Bone marrow (tissue), 2 donors: ENCODE measurements around the gene PFKFB2.

Experiments used
- DNase-seq, 2 donors: peaks; one replicate each; lab custom pipeline; 2025; lab: John Stamatoyannopoulos, UW

The PFKFB2 gene

DNA sequence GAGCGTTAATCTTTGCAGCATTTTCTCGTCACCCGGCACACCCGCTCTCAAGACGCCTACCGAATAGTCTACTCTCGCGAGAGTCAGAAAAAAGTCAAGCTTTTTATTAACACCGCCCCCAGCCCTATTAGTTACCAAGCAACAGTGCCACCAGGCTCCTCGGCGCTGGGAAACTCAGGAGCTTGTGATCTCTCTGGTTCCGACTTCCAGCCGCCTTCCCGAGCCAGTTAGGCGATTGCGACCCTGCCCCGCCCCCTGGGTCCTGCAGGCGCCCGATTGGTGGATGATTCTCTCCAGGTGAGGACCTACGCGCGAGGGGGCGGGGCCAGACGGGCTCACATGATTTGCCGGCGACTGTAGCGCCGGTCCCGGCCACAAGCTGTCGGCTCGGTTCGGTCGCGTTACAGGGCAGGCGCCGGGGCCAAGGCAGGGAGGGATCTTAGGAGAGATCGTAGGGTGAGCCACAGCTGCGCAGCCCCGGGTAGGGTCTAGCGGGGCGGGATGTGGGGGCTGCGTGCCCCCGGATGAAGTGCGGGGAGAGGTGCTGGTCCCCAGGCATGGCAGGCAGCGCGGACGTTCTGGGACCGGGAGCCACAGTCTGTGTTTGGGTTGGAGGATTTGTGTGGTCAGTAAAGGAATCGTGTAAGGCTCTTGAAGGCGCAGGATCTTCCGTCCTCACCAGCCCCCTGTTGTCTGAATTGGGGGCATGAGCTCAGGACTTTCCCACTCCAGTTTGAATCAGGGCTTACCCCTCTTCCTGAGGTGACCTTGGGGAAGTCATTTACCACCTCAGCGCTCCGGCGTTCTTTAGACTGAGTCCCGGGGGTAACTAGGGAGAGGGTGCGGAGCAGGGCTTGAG, at the start of gene PFKFB2:
Gene PFKFB2 (plus strand): TSS at position 365 of the 859 bp plus-strand sequence. CDS start 1,443 bp downstream, outside the sequence.
- peak; percentile 44 to 71 for DNase-seq

DNA sequence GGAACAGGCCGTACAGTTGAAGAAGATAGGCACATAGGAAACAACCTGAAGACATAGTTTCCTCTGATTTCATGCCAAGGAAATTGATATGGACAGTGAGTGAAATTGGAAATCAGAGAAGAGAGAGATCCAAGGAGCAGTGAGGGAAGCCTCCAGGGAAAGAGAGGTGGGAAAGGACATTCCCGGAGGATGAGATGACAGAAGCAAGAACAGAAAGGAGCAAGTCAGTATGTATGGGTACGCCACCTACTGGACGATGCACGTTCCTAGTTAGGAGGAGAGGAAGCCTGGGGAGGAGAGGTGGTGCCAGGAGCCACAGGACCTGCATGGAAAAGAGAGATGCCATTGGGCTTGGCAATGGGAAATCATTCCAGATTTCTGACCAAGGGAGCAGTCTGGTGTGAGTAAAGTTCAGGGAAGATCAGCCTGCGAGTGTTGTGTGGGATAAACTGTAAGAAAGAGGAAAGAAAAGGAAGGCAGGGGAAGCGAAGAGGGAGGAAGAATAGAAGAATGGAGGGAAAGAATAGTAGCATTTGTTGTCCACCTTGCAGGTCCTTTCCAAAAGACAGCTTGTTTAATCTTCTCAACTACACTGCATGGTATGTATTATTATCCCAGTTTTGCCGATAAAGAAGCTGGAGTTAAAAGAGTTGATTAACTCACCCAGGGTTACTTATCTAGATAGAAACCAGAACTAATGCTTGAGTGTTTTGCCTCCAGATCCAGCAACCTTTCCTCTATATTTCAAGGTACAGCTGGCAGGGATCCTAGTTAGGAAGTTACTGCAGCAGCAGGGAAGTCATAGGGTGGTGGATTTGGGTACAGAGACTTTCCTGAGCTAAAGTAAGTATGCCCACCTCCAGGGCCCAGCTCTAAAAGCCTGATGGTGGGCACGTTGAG, 47.9 kb upstream of the PFKFB2 start:
- DNase-seq: peak in 1 of 2 donors; percentile 8

DNA sequence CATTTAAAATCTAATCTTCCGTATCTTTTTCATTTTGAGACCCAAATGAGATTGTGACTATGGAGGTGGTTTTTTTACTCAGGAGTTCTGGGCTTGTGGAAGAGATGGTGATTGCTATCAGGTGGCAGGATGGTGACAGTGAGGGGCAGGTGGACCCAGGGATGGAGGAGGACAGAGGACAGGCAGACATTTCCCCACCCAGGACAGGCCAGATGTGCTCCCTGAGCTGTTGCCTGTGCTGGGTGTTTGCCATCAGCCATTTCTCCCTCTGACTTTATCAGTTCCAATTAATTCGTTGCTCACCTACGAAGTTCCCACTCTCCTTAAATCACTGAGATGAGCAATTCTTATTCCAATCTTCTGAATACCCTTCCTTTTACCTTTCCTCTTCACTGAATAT, 47.0 kb upstream of the PFKFB2 start:
- DNase-seq: no peak

DNA sequence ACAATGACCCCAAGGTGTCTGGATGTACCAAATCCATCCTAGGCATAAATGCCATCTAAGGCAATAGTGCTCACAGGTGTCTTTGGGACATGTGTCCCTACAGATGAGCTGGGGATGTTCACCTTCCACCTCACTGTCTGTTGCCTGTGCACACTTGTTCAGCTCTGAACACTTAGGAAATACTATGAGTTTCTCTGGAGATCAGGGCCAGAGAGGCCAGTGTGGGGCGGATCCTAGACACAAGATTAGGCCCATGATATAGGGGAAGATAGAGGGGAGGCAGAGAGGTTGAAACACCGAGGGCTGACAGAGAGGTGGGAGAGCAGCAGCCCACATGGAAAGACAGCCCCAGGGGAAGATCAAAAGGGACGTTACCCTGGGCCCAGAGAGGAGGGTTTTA, 46.2 kb upstream of the PFKFB2 start:
- DNase-seq: no peak

DNA sequence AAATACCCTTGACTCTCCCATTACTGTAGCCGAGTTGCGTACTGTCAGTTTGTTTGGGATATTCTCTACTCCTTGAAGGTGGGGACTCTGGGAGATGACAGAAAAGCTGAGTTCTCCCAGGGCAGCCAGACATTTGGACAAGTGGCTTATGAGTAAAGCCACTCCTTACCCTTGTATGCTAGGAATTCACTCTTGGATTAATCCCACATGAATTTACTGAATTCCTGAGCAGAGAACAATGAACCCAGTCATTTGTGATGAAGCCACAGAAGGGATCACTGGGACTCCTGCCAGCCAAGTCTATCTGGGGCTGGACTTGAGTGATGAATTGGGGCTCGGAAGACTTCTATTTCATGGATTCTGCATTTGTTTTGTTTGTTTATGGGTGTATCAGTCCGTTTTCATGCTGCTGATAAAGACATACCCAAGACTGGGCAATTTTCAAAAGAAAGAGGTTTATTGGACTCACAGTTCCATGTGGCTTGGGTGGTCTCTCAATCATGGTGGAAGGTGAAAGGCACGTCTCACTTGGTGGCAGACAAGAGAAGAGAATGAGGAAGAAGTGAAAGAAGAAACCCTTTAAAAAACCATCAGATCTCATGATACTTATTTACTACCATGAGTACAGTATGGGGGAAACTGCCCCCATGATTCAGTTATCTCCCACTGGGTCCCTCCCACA, 45.6 kb upstream of the PFKFB2 start:
- no peak for DNase-seq

DNA sequence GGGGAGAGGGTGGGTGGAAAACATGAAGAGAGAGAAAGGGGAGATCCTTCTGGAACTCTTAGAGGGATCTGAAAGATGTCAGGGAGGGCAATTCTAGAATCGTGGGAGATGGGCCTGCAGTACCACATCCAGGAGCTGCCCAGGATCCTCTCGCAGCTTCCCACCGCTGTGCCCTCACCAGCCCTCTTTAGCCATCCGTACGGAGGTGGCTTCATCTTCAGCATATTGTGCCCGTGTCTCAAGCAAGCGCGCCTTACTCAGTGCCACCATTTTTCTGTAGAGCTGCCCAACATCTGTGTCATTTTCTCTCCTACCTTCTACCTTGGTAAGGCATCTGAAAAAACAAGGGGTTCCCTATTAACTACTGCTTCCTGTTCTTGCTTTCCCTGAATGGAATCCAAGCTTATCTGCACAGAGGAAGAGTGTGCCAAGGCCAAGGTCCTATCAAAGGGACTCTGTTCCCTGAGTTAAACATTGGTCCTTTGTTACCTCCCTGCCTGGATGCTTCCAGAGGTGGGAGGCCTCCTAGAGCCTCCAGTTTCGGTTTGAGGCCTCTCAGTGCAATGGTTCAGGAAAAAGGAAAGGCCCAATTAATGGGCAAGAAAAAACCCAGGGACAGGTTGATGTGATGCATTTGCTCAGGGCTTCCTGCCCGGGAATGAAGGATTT, 43.8 kb upstream of the PFKFB2 start:
- DNase-seq: no peak

DNA sequence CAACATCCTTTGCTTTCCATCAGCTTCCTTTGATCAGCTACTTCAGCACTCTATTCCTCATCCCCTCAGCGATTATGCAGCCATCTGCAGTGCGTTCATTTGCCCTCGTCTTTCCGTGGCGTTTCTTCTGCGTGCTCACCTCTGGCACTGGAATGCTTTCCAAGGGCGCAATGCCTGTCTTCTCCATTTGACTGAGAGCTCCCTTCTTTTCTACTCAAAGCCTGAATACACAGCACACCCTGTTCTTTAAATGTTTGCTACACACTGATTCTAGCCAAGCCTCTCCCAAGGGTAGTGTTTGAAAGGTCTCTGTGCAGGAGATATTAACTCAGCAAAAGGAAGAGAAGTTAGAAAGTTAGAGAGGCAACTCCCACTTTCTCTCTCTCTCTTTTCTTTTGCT, 43.1 kb upstream of the PFKFB2 start:
- DNase-seq: no peak

DNA sequence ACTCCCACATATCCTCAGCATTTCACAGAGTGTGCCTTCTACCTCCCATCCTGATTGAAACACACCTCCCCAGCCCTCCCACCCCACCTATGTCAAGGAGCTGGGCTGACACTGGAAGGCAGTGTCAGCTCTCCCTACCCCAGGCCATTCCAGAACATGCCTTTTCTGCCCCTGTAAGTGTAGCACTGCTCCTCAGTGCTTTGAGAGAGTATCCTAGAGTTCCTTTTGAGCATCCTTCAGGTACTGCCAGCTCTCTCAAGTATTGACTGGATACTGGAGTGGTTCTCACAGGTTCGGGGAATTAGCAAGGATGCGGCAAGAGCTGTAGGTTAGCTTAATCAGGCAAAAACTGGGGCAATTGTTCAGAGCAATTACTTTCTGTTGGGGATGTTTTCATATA, 42.3 kb upstream of the PFKFB2 start:
- DNase-seq: no peak

DNA sequence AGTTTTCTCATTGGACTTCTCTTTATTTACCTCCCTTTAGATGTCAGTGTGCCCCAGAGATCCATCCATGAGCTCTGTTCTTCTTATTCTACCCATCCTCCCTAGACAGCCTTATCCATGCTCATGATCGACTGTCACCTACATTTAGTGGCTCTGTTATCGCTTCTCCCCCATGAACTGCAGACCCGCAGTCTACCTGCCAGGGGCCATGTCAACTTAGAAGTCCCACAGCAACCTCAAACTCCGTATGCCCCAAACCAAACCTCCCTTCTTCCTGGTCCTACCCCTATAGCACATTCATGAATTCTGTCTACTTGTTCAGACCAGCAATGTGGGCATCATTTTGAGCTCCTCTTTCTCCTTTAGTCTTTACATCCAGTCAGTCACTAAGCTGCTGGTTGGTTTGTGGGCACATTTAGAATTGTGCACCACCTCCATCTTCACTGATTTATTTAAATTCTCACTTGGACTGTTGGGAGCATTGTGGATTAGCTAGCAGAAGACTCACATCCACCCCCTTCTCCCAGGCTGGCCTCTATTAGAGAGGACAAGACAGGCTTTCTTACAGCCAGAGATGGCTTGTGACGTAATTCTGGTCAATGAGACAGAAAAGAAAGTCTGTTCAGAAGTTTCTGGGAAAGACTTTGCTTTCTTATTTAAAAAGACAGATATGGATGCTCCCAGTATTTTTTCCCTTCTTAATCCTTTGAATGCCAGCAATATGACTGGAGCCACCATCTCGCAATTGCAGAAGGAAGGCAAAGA, 39.6 kb upstream of the PFKFB2 start:
- no peak for DNase-seq

DNA sequence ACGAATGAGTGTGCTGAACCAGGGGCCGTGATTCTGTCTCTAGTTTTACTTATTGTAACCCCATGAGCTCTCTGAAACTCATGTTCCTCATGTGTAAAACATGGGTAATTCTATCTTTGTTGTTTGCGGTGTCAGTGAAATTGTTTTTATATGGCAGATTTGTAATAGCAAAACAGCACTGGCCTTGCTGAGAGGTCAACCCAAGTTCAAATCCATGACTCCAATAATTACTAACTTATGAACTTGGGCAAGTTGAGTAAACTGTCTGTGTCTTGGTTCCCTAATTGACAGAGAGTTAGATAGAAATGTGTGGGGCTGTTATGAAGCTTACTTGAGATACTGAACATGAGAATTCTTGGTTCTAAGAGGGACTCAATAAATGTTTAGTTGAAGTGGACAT, 38.3 kb upstream of the PFKFB2 start:
- DNase-seq: no peak

DNA sequence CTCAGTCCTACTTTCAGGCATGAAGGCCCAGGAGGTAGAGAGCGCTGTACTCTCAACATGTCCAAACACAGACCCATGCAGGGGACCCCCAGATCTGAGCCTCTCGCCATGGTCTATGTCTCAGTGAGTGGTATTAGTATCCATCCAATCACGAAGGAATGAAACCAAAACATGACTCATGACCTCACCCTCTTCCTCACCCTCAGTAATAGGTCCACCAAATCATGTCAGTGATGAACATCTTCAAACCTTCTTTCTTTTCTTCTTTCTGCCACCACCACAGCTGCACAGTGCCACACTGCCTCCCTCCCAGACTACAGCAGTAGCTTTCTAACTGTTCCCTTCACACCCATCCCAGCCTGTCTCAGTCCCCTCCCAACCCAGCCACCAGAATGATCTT, 37.3 kb upstream of the PFKFB2 start:
- no peak for DNase-seq

DNA sequence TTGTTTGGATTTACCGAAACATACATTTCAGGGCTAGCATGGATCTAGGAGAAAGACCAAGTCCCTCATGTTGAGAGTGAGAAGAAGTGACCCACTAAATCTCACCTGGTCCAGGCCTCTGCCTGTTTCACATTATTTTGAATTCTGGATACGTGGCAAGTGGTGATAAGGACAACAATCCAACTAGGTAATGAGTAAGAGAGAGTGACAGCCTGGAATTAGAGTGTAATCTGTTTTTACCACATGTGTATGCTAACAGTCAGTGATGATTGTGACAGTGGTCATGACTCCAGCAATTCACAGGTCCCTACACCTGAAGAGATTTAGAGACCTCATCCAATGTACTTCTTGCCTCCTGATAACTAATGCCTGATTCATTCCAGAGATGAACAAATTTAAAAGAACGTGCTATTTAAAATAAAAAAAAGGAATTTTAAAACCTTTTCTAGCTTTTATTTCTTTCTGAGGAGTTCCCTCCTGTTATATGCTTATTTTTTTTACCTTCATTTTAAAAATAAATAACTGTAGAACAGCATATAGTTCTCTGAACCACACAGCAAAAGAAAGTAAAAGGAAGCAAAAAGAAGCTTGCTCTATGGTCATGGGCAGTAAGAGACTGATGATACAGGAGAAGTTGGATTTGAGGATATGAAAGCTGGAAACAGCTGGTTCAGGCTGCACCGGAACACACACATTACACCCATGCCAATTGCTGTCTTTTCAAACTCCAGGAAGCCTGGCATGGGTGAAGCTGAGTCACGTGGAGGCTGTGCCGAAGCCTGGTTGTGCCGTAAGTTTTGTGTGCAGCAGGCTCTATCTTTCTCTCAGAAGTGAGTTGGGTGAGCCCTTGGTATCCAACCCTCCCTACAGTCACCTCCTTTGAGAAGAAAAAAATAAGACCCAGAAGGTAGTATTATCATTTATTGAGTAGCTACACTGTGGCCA, 35.2 kb upstream of the PFKFB2 start:
- DNase-seq: no peak

DNA sequence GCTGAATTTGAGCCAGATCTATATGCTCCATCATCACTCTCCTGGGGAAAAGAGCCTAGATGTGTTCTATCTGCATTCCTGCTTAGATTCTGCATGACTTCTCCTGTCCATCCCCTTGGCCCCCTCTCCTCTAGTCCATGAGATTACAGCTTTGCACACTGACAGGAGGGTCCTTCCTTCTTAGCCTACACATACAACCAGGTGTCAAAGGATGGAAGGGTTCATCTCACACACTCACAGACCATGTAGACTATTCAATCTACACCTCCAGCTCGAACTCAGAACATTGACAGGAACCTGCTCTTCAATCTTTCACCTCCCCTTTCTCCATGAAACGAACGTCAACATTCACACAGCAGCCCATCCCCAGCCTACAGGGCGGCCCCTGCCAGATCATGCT, 34.4 kb upstream of the PFKFB2 start:
- no peak for DNase-seq

DNA sequence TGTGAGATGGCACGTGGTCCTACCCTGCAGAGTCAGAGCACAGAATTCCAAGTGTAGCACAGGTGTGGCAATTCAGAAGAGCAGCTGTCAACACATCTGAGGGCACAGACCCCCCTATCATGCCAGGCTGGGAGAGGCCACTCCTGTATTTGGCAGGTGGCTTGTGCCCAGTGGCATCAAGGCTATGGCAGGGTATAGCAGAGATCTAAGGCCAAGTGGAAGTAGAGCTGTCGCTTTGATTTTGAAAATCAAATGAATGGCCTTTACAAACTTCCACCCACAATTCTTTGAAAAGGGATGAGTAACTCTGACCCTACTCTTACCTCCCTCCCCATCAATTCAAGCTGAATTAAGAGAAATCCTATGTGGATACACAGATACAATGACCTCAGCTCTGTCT, 33.9 kb upstream of the PFKFB2 start:
- no peak for DNase-seq

DNA sequence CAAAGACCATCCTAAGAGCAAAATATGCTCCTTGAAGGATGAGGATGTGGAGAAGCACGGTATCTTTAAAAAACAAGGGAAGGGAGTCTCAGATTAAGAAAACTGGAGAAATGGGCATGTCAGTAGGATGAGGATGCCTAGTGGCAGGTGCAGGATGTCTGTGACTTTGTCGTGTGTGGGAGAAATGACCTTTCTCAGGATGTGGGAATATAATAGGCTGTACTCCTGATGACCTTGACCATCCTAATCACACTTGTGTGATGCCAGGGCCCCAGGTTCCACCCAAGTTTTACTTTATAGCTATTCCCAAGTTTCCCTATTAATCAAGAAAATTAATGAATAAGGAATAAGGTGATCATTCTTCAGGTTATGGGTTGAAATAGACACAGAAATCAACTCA, 33.4 kb upstream of the PFKFB2 start:
- no peak for DNase-seq

DNA sequence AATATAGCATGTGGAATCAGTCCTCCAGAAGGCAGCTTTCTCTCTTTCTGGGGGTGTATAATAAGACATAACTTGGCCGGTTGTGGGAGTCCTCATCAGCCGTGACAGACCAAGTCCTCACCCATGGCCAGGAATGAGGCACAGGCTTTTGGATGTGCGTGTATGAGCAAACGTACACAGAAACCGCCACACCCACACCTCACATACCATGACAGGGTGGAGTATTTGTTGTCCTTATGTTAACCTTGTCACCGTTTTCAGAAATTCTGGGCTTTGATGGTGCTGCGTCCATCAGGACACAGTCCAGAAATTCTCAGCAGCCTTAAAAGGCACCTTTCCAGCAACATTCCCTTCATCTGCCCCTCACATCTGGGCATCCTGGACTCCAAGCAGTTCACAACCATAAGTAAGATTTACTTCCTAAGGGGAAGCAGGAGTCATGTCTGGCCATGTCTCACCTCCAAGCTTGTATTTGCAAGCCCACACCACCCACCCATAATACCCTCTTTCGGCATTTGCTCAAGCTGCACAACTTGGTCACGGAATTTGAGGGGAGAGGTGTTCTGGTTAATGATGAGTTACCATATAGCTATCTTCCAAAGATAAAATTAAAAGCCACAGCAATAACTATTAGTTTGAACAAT, 32.9 kb upstream of the PFKFB2 start:
- no peak for DNase-seq

DNA sequence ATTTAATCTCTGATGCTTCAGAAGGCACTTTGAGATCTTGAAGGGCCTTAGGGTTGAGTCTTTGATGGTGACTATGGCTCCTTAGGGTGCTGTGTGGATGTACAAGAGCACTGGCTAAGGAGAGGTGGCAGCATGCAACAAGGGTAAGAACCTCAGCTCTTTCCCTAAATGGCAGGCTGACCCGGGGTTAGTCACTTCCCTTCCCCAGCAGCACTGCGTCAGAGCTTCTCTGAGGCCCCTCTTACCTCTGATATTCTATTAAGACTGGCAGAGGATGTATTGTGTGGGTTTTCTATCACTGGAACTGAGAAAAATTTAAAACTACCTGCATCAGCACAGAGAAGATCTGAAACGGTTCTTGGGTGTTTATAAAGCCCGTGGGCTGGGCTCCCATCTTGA, 32.4 kb upstream of the PFKFB2 start:
- no peak for DNase-seq

DNA sequence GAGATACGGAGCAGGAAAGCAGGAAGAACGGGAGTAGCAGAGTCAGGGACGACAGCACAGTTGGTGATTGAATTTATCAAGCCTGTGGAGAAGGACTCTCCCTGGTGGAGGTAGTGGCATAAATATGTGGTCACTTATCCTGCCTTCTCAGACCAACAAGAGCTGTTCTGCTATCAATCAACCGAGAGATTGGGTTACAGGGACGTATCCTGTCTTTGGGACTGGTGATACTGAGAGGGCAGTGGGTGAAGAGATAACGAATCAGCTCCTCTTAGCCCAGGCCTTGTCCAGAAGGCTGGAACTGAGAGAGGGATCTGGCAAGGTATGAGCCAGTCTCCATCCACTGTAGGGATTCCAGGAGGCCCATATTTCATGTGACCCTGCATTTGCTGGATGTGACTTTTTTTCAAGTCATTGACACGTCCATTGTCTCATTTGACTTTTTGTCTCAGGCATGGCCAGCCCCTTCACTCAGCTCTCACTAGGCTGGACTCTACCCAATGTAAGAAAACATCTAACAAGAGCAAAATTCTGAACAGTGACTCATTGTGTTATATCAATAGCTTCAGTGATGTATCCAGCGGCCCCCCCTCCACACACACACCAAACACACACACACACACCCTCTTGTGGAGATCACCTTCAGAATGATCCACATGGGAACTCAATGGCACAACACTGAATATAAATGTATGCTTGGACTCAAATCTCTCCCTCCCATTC, 31.8 kb upstream of the PFKFB2 start:
- no peak for DNase-seq
